Nephron (organoid): Measurements from ENCODE around the gene EPS8L3.

Experiments
- H3K27ac Mint-ChIP-seq, 3 experiments: 2 replicates each; pipeline ENCODE4 v1.8.0; 2020; ENCODE audit warnings: mixed read lengths in 3 of 3, mild to moderate bottlenecking in 2 of 3, moderate library complexity in 1 of 3
- H3K27me3 Mint-ChIP-seq: 2 replicates; pipeline ENCODE4 v1.8.0; 2021; ENCODE audit warnings: low read depth, mild to moderate bottlenecking, moderate library complexity, mixed read lengths
- H3K36me3 Mint-ChIP-seq: 2 replicates; pipeline ENCODE4 v1.8.0; 2020; ENCODE audit warnings: low read depth, mixed read lengths
- H3K4me1 Mint-ChIP-seq: 2 replicates; pipeline ENCODE4 v1.8.0; 2020; ENCODE audit warnings: mixed read lengths
- H3K4me3 Mint-ChIP-seq, 3 experiments: 2 replicates each; pipeline ENCODE4 v1.8.0; 2020; ENCODE audit warnings: mild to moderate bottlenecking in 3 of 3, mixed read lengths in 3 of 3, moderate library complexity in 2 of 3
- H3K9me3 Mint-ChIP-seq: 2 replicates; pipeline ENCODE4 v1.8.0; 2020; ENCODE audit warnings: mixed read lengths
- CTCF ChIP-seq, 3 experiments: fragments of 200-600 bp; sonication (generic); IDR thresholded peaks; one replicate each; pipeline ENCODE4 v1.5.0; 2021; ENCODE audit warnings: antibody characterized with exemption in 3 of 3; ENCODE audit not compliant: unreplicated experiment in 3 of 3

The EPS8L3 gene

GRCh38 chr1:109726728-109727373 lies 36.9 kb downstream of the EPS8L3 start:
- Mint-ChIP-seq H3K36me3 (no peaks in the 10 kb centered on the region), H3K4me1 (peaks cover 23% of the 10 kb centered on the region), H3K9me3 (no peaks in the 10 kb centered on the region), H3K4me3 (no peak overlapping the region), H3K27ac (peak overlapping the region; percentile 12 to 78 (median 73)), H3K27me3 (peaks cover 5% of the 10 kb centered on the region)
- TF ChIP-seq CTCF (IDR thresholded peaks at IDR 0.05; ENCODE audit: unreplicated experiment in 3 of 3): no peak

GRCh38 chr1:109726007-109726406 lies 37.7 kb downstream of the EPS8L3 start:
- Mint-ChIP-seq H3K27ac (peak overlapping the region; percentile 12 to 78 (median 20)), H3K4me1 (peaks cover 18% of the 10 kb centered on the region), H3K36me3 (no peaks in the 10 kb centered on the region), H3K9me3 (no peaks in the 10 kb centered on the region), H3K4me3 (no peak overlapping the region), H3K27me3 (peaks cover 5% of the 10 kb centered on the region)
- TF ChIP-seq CTCF (IDR thresholded peaks at IDR 0.05; ENCODE audit: unreplicated experiment in 3 of 3): no peak

- no peak for TF ChIP-seq CTCF (IDR thresholded peaks at IDR 0.05; ENCODE audit: unreplicated experiment in 3 of 3)
- H3K27me3 Mint-ChIP-seq: peaks cover 5% of the 10 kb centered on the region
- H3K4me3 Mint-ChIP-seq: no peak overlapping the region
- H3K9me3 Mint-ChIP-seq: no peaks in the 10 kb centered on the region
- H3K36me3 Mint-ChIP-seq: no peaks in the 10 kb centered on the region
- H3K4me1 Mint-ChIP-seq: peaks cover 13% of the 10 kb centered on the region
- peak overlapping the region; percentile 12 to 78 (median 20) for H3K27ac Mint-ChIP-seq
Measured at GRCh38 chr1:109725510-109725909, 38.2 kb downstream of the EPS8L3 start.

GRCh38 chr1:109724933-109725332 lies 38.8 kb downstream of the EPS8L3 start:
- H3K36me3 Mint-ChIP-seq: no peaks in the 10 kb centered on the region
- H3K27me3 Mint-ChIP-seq: peaks cover 3% of the 10 kb centered on the region
- H3K4me1 Mint-ChIP-seq: peaks cover 10% of the 10 kb centered on the region
- no peak for TF ChIP-seq CTCF (IDR thresholded peaks at IDR 0.05; ENCODE audit: unreplicated experiment in 3 of 3)
- no peak overlapping the region for H3K4me3 Mint-ChIP-seq
- no peaks in the 10 kb centered on the region for H3K9me3 Mint-ChIP-seq
- H3K27ac Mint-ChIP-seq: no peak overlapping the region

- Mint-ChIP-seq H3K27me3 (no peaks in the 10 kb centered on the region), H3K36me3 (no peaks in the 10 kb centered on the region), H3K4me3 (no peak overlapping the region), H3K27ac (no peak overlapping the region), H3K4me1 (peaks cover 15% of the 10 kb centered on the region), H3K9me3 (no peaks in the 10 kb centered on the region)
- TF ChIP-seq CTCF (IDR thresholded peaks at IDR 0.05; ENCODE audit: unreplicated experiment in 3 of 3): no peak
Measured at GRCh38 chr1:109722908-109723691, 40.6 kb downstream of the EPS8L3 start.
